Activated CD4-positive, CD25-positive, alpha-beta regulatory T cell treated with anti-CD3 and anti-CD28 coated beads, Interleukin-2, amount 50 U/mL, for 72 hours (primary cell): ENCODE data around the gene HARS2.
A peak's percentile ranks its signal among the peaks of the same experiment; 100 is the strongest.
"Not testable (repeated sequence)": the region's sequence is repeated elsewhere in the genome, so short reads cannot be mapped to it uniquely, and the experiment has no call there.

ENCODE experiments used
- DNase-seq: peaks from one replicate; pipeline ENCODE4 v3.0.0; 2021

HARS2 gene

DNA sequence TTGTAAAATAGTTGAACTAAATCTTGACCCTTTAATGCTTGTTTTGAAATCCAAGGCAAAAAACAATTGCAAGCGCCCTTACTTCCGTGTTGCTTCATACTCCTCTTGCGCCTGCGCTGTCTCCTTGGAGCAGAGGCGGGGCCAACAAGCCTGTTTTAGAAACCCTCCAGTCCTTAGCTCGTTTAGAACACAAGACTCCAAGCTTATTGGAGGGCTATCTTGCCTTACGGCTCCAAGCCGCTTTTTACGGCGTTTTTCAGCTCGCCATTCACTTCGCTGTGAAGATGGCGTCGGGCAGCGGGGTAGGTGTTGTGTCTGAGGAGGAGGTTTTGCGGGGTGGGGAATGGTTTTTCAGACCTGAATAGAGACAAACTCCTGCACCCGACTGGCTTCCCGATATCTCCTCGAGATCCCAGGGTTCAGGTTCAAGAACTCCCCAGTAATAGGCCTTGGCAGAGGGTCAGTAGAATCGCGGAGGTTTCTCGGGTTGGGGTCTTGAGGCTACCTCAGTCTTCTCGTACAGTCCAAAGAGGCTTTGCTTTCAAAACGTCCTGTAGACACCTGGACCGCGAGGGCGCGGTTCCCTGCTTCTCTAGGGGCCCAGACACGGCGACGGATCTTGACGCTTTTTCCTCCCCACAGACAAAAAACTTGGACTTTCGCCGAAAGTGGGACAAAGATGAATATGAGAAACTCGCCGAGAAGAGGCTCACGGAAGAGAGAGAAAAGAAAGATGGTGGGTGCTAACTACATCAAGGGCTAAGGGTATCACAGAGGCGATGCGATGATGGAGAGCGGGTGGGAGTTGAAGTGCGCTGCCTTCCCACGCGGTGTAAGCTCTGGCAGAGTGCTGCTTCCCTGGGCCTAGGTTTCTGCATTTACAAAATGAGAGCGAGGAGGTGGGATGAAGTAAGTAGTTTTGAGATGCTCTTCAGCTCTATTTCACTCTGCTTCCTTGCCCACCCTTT is 9.2 kb downstream of the HARS2 start, which contains the start of gene ZMAT2:
Gene ZMAT2, plus strand, starts transcription at position 271 of the 968 bp plus-strand sequence. Its CDS starts 14 bp downstream, at position 285.
- DNase-seq = peak; percentile 86

DNA sequence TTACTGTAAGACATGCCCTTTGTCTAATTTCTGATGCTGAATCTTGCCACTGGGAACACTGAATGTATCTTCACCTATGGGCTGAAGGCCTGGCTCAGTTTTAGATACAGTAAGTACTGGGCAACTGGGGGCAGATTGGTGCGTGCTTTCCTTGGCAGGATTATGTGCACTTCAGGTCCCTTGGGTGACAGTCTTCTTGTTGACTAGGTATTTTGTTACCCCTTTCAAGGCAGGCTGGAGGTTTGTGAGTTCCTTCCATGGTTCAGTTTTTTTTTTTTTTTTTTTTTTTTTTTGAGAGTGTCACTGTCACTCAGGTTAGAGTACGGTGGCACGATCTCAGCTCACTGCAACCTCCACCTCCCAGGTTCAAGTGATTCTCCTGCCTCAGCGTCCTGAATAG is 16.6 kb downstream of the HARS2 start:
- no peak for DNase-seq

DNA sequence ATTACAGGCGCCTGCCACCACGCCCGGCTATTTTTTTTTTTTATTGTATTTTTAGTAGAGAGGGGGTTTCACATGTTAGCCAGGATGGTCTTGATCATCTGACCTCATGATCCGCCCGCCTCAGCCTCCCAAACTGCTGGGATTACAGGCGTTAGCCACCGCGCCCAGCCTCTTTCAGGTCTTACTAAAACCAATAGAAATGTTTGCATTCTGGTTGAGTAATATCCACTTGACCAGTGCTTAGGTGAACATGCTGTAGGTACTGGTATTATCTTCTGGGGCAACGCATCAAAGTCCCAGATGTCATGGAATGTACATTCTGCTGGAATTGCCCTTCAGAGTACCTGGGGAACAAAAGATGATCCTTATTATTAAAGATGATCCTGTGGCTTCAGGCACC is 17.5 kb downstream of the HARS2 start:
- DNase-seq = not testable (repeated sequence)

DNA sequence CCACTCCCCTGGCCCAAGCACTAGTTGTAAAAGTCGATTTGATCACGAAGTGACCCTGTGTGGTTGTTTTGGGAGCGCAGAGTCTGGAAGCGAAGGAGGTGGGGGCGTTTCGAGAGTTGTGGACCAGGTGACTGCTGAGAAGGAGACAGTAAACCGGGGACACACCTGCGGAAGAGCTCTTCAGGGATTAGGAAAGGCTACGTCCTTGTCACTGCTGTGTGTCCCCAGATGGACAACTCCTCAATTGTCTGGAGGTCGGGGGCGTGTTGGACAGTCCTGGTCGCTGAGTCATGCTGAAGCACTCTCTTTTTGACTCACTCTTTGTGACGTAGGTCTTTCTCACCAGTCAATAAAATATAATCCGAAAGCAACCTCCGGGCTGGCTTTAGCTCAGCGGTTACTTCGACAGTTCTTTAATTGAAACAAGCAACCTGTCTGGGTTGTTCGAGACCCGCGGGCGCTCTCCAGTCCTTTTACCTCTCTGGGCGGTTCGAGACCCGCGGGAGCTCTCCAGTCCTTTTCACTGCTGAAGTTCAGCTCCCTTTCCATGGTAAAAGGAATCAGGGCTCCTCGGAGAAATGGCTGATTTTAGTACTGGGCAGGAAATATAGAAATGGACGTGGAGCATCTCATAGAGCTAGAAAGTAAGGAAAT is 19.8 kb downstream of the HARS2 start:
- peak; percentile 83 for DNase-seq

DNA sequence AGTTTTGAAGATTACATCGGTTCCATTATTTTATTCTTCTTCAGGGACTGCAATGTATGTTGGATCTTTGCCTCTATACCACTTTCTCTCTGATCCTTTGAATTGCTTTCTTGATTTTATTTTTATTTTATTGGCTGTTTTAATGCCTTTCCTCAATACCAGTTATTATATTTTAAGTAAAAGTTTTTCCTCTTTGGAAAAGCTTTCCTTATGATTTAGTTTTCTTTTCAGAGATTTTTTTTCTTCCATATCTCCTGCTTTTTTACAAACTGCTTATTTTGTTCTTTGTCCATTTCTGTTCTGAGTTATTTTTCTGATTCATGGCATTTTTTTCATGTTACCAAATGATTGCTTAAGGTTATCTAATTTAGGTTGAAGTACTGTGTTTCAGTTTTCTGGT is 20.5 kb downstream of the HARS2 start:
- DNase-seq = no peak

DNA sequence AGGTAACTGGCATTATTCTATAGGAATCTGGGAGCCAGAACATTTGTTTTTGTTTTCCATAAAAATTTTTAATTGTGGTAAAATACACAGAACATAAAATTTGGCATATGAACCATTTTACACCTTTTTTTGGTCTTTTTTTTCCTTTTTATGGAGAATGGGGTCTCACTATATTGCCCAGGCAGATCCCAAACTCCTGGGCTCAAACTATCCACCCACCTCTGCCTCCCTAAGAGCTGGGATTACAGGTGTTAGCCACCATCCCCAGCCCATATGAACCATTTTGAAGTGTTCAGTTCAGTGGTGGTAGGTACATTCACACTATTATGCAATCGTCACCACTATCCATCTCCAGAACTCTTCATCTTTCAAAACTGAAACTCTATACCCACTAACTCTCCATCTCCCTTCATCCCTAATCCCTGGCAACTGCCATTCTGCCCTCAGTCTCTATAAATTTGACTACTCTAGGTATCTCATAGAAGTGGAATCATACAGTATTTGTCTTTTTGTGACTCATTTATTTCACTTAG is 22.4 kb downstream of the HARS2 start:
- no peak for DNase-seq

DNA sequence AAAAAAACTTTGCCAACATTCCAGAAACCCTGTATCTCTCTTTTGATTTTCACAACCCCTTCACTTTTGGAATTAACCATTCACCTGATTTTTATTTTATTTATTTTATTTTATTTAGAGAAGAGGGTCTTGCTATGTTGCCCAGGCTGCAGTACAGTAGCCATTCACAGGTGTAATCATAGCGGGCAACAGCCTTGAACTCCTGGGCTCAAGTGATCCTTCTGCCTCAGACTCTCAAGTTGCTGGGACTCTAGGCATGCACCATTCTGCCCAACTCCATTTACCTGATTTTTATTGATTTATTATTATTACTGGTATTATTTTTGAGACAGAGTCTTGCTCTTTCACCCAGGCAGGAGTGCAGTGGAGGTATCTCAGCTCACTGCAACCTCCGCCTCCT is 25.0 kb downstream of the HARS2 start:
- DNase-seq = not testable (repeated sequence)

DNA sequence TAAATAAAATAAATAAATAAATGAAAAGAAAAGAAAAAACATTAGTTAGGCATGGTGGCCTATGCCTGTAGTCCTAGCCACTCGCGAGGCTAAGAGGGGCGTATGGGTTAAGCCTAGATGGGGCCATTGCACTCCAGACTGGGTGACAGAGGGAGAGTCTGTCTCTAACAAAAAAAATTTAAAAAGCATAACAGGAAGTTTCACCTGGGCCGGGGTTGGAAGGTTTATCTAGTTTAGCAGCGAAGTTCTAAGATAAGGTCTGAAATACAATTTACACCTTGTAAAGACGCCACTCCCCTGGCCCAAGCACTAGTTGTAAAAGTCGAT is 27.0 kb downstream of the HARS2 start:
- DNase-seq = no peak

DNA sequence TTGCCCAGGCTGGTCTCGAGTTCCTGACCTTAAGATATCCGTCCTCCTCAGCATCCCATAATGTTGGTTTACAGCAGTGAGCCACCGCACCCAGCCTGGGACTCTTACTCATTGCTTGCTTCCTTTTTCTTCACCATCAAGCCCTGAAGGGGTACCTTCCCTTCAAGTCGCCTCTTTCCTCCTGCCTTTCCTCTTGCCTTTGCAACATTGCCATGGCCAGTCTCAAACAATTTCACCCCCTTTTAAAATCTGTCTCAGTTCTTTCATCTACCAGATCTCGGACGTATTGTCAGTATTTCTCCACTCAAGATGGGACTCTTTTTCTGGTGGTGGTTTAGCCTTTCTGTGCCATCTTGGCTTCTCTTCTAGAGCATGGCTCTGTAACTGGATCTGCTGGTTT is 29.5 kb downstream of the HARS2 start:
- not testable (repeated sequence) for DNase-seq

DNA sequence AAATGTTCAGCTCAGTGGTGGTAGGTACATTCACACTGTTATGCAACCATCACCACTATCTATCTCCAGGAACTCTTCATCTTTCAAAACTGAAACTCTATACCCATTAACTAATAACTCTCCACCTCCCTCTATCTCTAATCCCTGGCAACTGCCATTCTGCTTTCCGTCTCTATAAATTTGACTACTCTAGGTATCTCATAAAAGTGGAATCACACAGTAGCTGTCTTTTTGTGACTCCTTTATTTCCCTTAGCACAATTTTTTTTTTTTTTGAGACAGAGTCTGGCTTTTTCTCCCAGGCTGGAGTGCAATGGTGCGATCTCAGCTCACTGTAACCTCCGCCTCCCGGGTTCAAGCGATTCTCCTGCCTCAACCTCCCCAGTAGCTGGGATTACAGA is 30.1 kb downstream of the HARS2 start:
- DNase-seq = not testable (repeated sequence)

DNA sequence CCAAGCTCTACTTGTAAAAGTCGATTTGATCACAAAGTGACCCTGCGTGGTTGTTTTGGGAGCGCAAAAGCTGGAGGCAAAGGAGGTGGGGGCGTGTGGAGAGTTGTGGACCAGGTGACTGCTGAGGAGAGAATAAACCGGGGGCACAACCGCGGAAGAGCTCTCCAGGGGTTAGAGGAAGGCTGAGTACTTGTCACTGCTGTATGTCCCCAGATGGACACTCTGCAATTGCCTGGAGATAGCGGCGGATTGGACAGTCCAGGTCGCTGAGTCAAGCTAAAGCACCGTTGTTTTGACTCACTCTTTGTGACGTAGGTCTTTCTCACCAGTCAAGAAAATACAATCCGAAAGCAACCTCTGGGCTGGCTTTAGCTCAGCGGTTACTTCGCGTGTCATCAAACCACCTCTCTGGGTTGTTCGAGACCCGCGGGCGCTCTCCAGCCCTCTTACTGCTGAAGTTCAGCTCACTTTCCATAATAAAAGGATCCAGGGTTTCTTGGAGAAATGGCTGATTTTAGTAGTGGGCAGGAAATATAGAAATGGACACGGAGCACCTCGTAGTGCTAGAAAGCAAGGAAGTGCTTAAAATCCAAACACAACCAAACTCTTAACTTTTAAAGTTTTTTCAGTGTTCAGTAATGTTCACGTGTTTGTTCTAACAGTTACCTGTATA is 34.7 kb downstream of the HARS2 start:
- peak; percentile 80 for DNase-seq

DNA sequence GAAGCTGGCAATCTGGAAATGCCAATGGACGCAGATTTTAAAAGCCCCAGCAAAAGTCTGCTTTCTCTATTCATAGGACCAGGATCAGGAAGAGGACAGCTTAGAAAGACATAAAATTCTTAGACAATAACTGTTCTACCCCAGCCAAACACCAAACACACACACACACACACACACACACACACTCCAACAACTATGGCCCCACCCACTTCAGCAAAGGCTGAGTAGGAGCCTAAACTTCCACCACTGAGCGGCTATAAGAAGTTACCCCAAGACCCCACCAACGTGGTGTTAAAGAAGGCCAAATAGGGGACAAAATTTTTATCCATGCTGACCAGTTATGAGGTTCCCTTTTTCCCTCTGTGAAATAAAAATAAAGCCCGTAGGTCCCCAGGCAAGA is 41.8 kb downstream of the HARS2 start:
- no peak for DNase-seq

DNA sequence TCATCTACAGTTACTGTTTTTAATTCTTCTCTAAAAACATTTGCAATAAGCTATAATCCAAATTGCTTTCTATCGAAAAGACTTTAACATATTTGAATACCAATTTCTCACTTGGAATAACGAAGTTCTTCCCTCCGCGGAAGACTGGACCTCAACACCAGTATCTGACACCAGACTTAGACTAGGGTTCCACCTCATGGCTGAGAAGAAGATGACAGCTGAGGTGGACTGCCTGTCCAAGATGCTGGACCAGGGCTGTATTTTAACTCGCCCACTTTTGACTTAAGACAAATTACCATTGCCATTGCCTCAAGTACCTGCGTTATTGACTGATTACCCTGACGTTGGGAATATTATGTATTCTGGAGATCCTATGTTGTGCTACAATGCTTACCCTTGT is 43.1 kb downstream of the HARS2 start:
- no peak for DNase-seq

DNA sequence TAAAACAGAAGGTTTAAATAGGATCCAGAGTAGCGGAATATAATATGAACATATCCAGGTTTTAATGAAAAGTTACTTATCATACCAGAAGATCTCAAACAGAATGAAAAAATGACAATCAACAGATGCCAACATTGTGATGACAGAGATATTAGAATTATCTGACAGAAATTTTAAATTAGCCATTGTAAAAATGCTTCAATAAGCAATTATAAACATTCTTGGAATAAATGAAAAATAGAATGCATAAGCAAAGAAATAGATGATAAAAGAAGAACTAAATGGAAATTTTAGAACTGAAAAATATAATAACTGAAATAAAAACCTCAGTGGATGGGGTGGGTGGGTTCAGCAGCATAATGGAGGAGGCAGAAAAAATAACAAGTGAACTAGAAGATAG is 46.2 kb downstream of the HARS2 start:
- DNase-seq = no peak

DNA sequence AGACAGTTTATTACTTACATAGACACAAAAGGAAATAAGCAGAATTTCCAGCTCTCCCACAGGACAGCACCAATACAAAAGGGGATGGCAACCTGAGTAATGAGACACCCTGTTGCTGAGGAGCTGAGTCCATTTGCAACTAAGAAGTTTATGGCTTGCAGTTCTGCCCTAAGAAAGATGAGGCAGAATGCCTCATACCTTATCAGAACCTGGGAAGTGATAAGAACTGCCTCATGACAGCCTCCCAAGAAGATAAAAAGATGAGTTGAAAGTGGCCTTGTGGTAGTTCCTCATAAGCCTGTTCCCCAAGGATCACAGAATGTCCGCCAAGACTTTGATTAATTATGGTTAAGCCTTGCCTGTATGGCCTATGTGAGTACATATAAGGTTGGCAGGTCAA is 50.7 kb downstream of the HARS2 start:
- DNase-seq = no peak
